Middle frontal gyrus (tissue), 1 donor: ENCODE results near the gene PI4KA.

Experiments
- DNase-seq: peaks from one replicate; pipeline ENCODE4 v3.0.0-alpha.2; 2015; ENCODE audit warnings: low spot score; ENCODE audit errors: extremely low spot score

Gene PI4KA

GRCh38 chr22:20818471-20818870, 40.1 kb downstream of the PI4KA start:
- no peak for DNase-seq

GRCh38 chr22:20816559-20816958, 42.1 kb downstream of the PI4KA start:
- DNase-seq: no peak

GRCh38 chr22:20815477-20816050, 43.0 kb downstream of the PI4KA start:
- no peak for DNase-seq

- DNase-seq: no peak
These were observed 44.3 kb downstream of the PI4KA start for GRCh38 chr22:20814221-20814808.

GRCh38 chr22:20813056-20813455, 45.6 kb downstream of the PI4KA start:
- no peak for DNase-seq

- no peak for DNase-seq
These were observed 46.5 kb downstream of the PI4KA start for GRCh38 chr22:20811971-20812660.

GRCh38 chr22:20811171-20811570, 47.4 kb downstream of the PI4KA start:
- no peak for DNase-seq

- DNase-seq: no peak
These were observed 48.0 kb downstream of the PI4KA start for GRCh38 chr22:20810645-20811044.

GRCh38 chr22:20809538-20810185, 48.9 kb downstream of the PI4KA start:
- DNase-seq: no peak

- no peak for DNase-seq
These were observed 49.8 kb downstream of the PI4KA start for GRCh38 chr22:20808844-20809243.

GRCh38 chr22:20807315-20807752, 51.3 kb downstream of the PI4KA start:
- DNase-seq: peak; percentile 31

GRCh38 chr22:20805972-20806471, 52.6 kb downstream of the PI4KA start:
- DNase-seq: no peak

- no peak for DNase-seq
These were observed 54.0 kb downstream of the PI4KA start for GRCh38 chr22:20804650-20805049.

- no peak for DNase-seq
These were observed 54.8 kb downstream of the PI4KA start for GRCh38 chr22:20803696-20804324.

GRCh38 chr22:20802922-20803553, 55.6 kb downstream of the PI4KA start:
- DNase-seq: no peak

- no peak for DNase-seq
These were observed 56.2 kb downstream of the PI4KA start for GRCh38 chr22:20802452-20802851.

- no peak for DNase-seq
These were observed 59.2 kb downstream of the PI4KA start for GRCh38 chr22:20799449-20799848.

GRCh38 chr22:20798974-20799373, 59.6 kb downstream of the PI4KA start:
- DNase-seq: no peak

GRCh38 chr22:20798218-20798617, 60.4 kb downstream of the PI4KA start:
- no peak for DNase-seq

- no peak for DNase-seq
These were observed 61.9 kb downstream of the PI4KA start for GRCh38 chr22:20796731-20797130.
